HG03045 (cell line): ENCODE measurements around the gene UPF2.

Experiments
- ATAC-seq: cut with Tn5 transposase; IDR thresholded peaks from one replicate; pipeline ENCODE4 v1.9.1; 2021; ENCODE audit warnings: mild to moderate bottlenecking, moderate library complexity; ENCODE audit not compliant: unreplicated experiment

UPF2 gene

GRCh38 chr10:11885437-11886137 is 157.0 kb downstream of the UPF2 start:
- ATAC-seq, result no peak

- no peak for ATAC-seq
Measured at GRCh38 chr10:11884706-11885423, 157.7 kb downstream of the UPF2 start.

GRCh38 chr10:11882646-11883375 is 159.8 kb downstream of the UPF2 start:
- ATAC-seq, result no peak

- ATAC-seq, result no peak
Measured at GRCh38 chr10:11881477-11882417, 160.9 kb downstream of the UPF2 start.

- no peak for ATAC-seq
Measured at GRCh38 chr10:11881030-11881476, 161.6 kb downstream of the UPF2 start.

GRCh38 chr10:11880151-11881029 is 162.2 kb downstream of the UPF2 start:
- ATAC-seq, result no peak

GRCh38 chr10:11879387-11880094 is 163.1 kb downstream of the UPF2 start:
- no peak for ATAC-seq

GRCh38 chr10:11878776-11879175 is 163.8 kb downstream of the UPF2 start:
- ATAC-seq, result no peak

GRCh38 chr10:11877591-11877905 is 165.1 kb downstream of the UPF2 start:
- no peak for ATAC-seq

GRCh38 chr10:11876805-11877590 is 165.6 kb downstream of the UPF2 start:
- ATAC-seq, result no peak

- no peak for ATAC-seq
Measured at GRCh38 chr10:11876324-11876723, 166.3 kb downstream of the UPF2 start.

GRCh38 chr10:11875494-11876281 is 166.9 kb downstream of the UPF2 start:
- no peak for ATAC-seq

GRCh38 chr10:11874568-11875493 is 167.8 kb downstream of the UPF2 start:
- ATAC-seq, result no peak

- ATAC-seq, result no peak
Measured at GRCh38 chr10:11871466-11871865, 171.1 kb downstream of the UPF2 start.

GRCh38 chr10:11870900-11871400 is 171.7 kb downstream of the UPF2 start:
- ATAC-seq, result no peak

- ATAC-seq, result no peak
Measured at GRCh38 chr10:11870461-11870780, 172.2 kb downstream of the UPF2 start.
